Measurements from ENCODE around the gene BAIAP2L2. TPM values are rescaled to one million over a fixed set of nuclear protein-coding genes. Genes with fewer than 3 reads are reported as not detected.

The BAIAP2L2 gene
- total and polyA plus RNA-seq, 2 donors (not counting 1 experiment from before 2014, with no cell fraction given), result 0.16 to 0.83 TPM

DNA sequence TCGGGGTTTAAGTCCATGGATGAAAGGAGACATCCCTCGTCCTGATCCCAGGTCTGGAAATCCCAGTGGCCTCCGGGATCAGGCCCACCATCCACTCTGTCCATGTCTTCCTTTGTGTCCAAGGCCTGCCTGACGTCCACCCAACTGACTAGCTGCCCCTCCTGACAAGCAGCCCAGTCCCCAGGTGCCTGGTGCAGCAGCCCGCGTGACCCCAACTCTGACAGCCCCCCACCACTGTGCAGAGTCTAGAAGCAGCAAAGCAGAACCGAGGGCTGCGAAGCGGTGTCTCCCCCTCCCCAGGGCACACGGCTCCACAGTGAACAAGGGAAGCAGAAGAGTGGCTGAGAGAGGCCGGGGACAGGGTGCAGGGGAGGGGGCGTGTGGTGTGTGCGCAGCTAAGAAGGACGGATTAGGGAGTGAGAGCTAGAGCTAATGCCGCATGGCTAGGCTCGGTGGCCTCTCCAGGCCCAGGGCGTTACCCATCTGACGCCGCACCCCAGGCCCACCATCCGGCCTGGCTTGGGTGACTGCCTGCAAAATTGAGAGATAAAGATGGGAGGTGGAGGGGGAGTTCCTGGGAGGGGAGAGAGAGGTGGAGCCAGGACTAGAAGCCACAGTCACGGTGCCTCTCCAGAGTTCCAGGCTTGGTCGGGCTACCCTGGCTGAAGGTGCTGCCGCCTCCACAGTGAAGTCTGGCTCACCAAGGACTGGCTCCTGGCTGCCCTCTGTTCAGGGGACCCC, 16.6 kb upstream of the BAIAP2L2 start:
- Histone ChIP-seq H3K4me1 (ENCODE audit: control insufficient read depth, extremely low read depth, insufficient read depth, low read length) (no peaks in the 10 kb centered on the region), H3K9ac (ENCODE audit: insufficient read depth, low read length) (no peak overlapping the region), H2AFZ (ENCODE audit: low read length) (no peak overlapping the region), H3K27me3 (ENCODE audit: control insufficient read depth, insufficient read depth, low read length) (no peaks in the 10 kb centered on the region), H3K4me3 (replicated peaks in 1 of 4; ENCODE audit: control extremely low read depth in 1 of 4, insufficient read depth in 1 of 4, low read depth in 3 of 4, low read length in 4 of 4) (no peak overlapping the region), H3K36me3 (ENCODE audit: control insufficient read depth, insufficient read depth, low read length) (no peaks in the 10 kb centered on the region), H4K20me1 (ENCODE audit: control insufficient read depth, extremely low read depth, insufficient read depth, low read length) (no peaks in the 10 kb centered on the region), H3K79me2 (ENCODE audit: control insufficient read depth, insufficient read depth, low read length) (no peaks in the 10 kb centered on the region), H3K4me2 (ENCODE audit: extremely low read depth, insufficient read depth, low read length) (no peak overlapping the region), H3K9me3 (ENCODE audit: control insufficient read depth, insufficient read depth, low read depth, low read length) (no peaks in the 10 kb centered on the region), H3K27ac (ENCODE audit: insufficient read depth, low read length) (no peak overlapping the region)
- DNase-seq (ENCODE audit: low read depth in 2 of 2), result no peak
- no peak for TF ChIP-seq EZH2 (IDR thresholded peaks at IDR 0.05; ENCODE audit: low read length, missing control alignments)
- TF ChIP-seq, protein P1, sequence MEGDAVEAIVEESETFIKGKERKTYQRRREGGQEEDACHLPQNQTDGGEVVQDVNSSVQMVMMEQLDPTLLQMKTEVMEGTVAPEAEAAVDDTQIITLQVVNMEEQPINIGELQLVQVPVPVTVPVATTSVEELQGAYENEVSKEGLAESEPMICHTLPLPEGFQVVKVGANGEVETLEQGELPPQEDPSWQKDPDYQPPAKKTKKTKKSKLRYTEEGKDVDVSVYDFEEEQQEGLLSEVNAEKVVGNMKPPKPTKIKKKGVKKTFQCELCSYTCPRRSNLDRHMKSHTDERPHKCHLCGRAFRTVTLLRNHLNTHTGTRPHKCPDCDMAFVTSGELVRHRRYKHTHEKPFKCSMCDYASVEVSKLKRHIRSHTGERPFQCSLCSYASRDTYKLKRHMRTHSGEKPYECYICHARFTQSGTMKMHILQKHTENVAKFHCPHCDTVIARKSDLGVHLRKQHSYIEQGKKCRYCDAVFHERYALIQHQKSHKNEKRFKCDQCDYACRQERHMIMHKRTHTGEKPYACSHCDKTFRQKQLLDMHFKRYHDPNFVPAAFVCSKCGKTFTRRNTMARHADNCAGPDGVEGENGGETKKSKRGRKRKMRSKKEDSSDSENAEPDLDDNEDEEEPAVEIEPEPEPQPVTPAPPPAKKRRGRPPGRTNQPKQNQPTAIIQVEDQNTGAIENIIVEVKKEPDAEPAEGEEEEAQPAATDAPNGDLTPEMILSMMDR (conservative IDR thresholded peaks at IDR 0.05 in 1 of 2, IDR thresholded peaks at IDR 0.05 in 1 of 2; ENCODE audit: low read depth in 1 of 2, low read length in 2 of 2), result no peak

DNA sequence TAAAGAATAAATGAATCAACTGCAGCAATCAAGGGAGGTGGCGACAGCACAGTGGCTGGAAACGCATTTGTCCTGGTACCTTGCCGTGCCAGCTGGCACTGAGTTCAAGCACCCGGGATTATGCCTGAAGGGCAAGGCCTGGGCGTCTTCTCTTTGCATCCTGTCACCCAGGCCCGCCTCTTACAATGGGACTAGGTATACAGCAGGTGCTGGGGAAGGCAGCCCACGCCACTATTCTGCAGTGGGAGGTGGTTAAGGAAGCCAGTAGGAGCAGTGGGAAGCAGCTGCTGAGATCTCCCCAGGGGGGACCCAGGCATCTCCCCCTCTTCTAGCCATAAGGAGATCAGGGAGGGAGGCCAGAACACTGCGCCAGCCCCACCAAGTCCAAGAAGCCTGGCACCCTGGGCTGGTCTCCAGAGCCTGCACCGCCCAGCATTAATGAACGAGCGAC, 15.3 kb upstream of the BAIAP2L2 start:
- Histone ChIP-seq H4K20me1 (ENCODE audit: control insufficient read depth, extremely low read depth, insufficient read depth, low read length) (no peaks in the 10 kb centered on the region), H2AFZ (ENCODE audit: low read length) (no peak overlapping the region), H3K27me3 (ENCODE audit: control insufficient read depth, insufficient read depth, low read length) (no peaks in the 10 kb centered on the region), H3K79me2 (ENCODE audit: control insufficient read depth, insufficient read depth, low read length) (no peaks in the 10 kb centered on the region), H3K36me3 (ENCODE audit: control insufficient read depth, insufficient read depth, low read length) (no peaks in the 10 kb centered on the region), H3K4me2 (ENCODE audit: extremely low read depth, insufficient read depth, low read length) (no peak overlapping the region), H3K4me1 (ENCODE audit: control insufficient read depth, extremely low read depth, insufficient read depth, low read length) (no peaks in the 10 kb centered on the region), H3K27ac (ENCODE audit: insufficient read depth, low read length) (no peak overlapping the region), H3K9me3 (ENCODE audit: control insufficient read depth, insufficient read depth, low read depth, low read length) (no peaks in the 10 kb centered on the region), H3K4me3 (replicated peaks in 1 of 4; ENCODE audit: control extremely low read depth in 1 of 4, insufficient read depth in 1 of 4, low read depth in 3 of 4, low read length in 4 of 4) (no peak overlapping the region), H3K9ac (ENCODE audit: insufficient read depth, low read length) (no peak overlapping the region)
- no peak for DNase-seq (ENCODE audit: low read depth in 2 of 2)
- no peak for TF ChIP-seq EZH2 (IDR thresholded peaks at IDR 0.05; ENCODE audit: low read length, missing control alignments)
- TF ChIP-seq, protein P1 (conservative IDR thresholded peaks at IDR 0.05 in 1 of 2, IDR thresholded peaks at IDR 0.05 in 1 of 2; ENCODE audit: low read depth in 1 of 2, low read length in 2 of 2), result no peak

DNA sequence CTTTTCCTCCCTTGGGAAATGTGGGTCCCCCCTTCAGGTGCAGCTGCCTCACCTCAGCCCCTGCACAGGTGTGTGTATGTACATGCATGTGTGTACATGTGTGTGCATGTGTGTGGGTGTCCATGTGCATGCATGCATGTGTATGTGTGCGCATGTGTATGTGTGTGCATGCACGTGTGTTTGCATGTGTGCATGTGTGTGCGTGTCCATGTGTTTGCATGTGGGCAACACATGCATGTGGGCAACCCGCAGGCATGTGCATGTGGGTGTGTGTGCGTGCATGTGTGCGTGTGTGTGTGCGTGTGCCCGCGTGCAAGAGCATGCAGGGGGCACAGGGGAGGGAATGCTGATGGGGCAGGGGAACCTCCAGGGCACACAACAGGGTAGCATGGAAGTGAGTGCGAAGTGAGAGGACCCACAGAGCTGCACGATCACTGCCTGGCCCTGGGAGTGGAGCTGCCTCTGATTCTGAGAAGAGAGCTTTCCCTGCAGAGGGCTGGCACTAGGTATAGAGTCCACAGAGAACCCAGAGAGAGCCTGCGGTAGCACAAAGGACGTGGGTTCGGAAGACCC, 14.6 kb upstream of the BAIAP2L2 start:
- Histone ChIP-seq H3K4me3 (replicated peaks in 1 of 4; ENCODE audit: control extremely low read depth in 1 of 4, insufficient read depth in 1 of 4, low read depth in 3 of 4, low read length in 4 of 4) (no peak overlapping the region), H3K9ac (ENCODE audit: insufficient read depth, low read length) (no peak overlapping the region), H3K79me2 (ENCODE audit: control insufficient read depth, insufficient read depth, low read length) (no peaks in the 10 kb centered on the region), H3K4me1 (ENCODE audit: control insufficient read depth, extremely low read depth, insufficient read depth, low read length) (no peaks in the 10 kb centered on the region), H3K27me3 (ENCODE audit: control insufficient read depth, insufficient read depth, low read length) (no peaks in the 10 kb centered on the region), H3K9me3 (ENCODE audit: control insufficient read depth, insufficient read depth, low read depth, low read length) (no peaks in the 10 kb centered on the region), H2AFZ (ENCODE audit: low read length) (no peak overlapping the region), H3K4me2 (ENCODE audit: extremely low read depth, insufficient read depth, low read length) (no peak overlapping the region), H3K27ac (ENCODE audit: insufficient read depth, low read length) (no peak overlapping the region), H3K36me3 (ENCODE audit: control insufficient read depth, insufficient read depth, low read length) (no peaks in the 10 kb centered on the region), H4K20me1 (ENCODE audit: control insufficient read depth, extremely low read depth, insufficient read depth, low read length) (no peaks in the 10 kb centered on the region)
- no peak for DNase-seq (ENCODE audit: low read depth in 2 of 2)
- TF ChIP-seq, protein P1 (conservative IDR thresholded peaks at IDR 0.05 in 1 of 2, IDR thresholded peaks at IDR 0.05 in 1 of 2; ENCODE audit: low read depth in 1 of 2, low read length in 2 of 2), result no peak
- TF ChIP-seq EZH2 (IDR thresholded peaks at IDR 0.05; ENCODE audit: low read length, missing control alignments), result no peak

Data from fibroblast of lung (primary cell).